ENCODE measurements around the gene B3GAT1.

B3GAT1 gene

DNA sequence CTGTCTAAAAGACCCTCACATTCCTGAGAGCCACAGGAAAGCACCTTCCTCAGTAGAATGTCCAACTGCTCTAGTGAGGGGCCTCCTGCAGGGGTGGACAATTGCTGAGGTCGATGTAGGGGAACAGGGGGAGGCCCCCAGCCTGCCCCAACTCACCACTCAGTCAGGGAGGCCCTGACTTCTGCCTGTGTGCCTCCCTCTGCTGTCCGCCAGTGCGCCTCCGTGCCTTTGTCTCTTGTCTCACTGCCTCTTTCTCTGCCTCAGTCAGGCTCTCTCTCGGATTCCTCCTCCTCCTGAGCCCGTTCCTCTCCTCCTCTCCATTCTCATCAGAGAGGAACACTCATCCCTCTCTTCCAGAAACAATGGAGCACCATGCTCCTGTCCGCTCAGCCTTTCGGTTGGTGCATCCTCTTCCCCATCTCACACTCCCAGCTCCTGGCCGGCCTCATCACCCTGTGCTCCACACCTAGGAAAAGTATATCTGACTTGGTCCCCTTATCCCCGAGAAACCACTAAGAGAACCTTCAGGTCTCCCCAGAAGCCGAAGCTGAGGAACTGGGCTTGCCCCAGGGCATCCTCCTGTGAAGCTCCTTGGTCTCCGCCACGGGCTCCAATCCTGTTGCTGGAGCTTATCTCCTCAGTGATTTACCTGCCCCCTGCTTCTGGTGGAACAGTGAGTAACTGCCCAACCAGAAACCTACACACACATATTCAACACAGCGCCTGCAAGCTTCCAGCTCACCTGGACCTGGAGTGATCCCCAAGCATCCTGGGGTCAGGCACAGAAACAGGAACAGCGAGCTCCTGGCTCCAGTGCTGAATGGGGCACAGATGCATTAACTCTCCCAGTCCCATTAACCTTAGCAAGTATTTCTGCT, 2.3 kb downstream of the B3GAT1 start:
- Mint-ChIP-seq H3K27me3 (peaks cover 32% of the 10 kb centered on the region), H3K9me3 (no peaks in the 10 kb centered on the region), H3K4me1 (peaks cover 10% of the 10 kb centered on the region), H3K36me3 (no peaks in the 10 kb centered on the region), H3K4me3 (no peak overlapping the region), H3K27ac (no peak overlapping the region)
- no peak for ATAC-seq (ENCODE audit: low read depth)
- DNase-seq (ENCODE audit: low spot score in 2 of 2): no peak

DNA sequence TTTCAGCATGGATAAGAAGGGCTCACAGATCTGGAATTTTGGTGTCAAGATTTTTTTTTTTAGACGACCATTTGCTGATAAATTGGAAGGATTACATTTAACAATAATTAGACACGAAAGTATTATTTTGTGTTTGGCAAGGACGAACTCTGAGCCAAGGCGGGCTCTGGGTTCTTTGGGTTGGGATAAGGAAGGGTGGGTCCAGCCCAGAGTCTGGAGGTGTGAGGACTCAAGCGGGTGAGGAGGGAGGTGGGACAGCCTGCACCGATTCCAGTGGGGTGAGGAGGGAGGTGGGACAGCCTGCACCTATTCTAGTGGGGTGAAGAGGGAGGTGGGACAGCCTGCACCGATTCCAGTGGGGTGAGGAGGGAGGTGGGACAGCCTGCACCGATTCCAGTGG, 4.1 kb downstream of the B3GAT1 start:
- H3K9me3 Mint-ChIP-seq: no peaks in the 10 kb centered on the region

DNA sequence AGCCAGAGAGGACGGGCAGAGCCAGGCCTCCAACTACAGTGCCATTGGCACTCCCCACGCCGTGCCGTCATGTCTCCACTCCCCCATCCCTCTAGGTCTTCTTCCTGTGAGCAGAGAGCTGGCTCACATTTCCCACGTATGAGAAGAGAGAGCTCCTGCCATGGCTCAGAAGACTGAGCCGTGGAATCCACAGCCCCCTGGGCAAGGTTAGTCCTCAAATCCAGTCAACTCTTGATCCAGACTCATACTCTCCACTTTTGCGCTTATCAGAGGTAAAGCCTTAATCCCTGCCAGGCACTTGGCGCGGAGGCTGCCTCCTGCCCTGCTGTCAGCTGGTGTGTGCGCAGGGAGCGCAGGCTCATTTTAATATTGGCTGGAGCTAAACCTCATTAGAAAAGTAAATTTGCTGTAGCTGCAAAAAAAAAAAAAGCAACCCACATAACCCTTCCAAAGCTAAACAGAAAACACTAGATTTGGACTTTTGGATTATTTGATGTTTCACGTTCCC, 4.7 kb downstream of the B3GAT1 start:
- Mint-ChIP-seq H3K36me3 (no peaks in the 10 kb centered on the region), H3K27me3 (peaks cover 24% of the 10 kb centered on the region), H3K9me3 (no peaks in the 10 kb centered on the region), H3K4me1 (peaks cover 4% of the 10 kb centered on the region), H3K4me3 (no peak overlapping the region), H3K27ac (no peak overlapping the region)
- no peak for DNase-seq (ENCODE audit: low spot score in 2 of 2)
- no peak for ATAC-seq (ENCODE audit: low read depth)

More for the DNA sequence above, 4.1 kb downstream of the B3GAT1 start:
- peaks cover 4% of the 10 kb centered on the region for H3K4me1 Mint-ChIP-seq
- ATAC-seq (ENCODE audit: low read depth): no peak
- DNase-seq (ENCODE audit: low spot score in 2 of 2): no peak
- H3K27ac Mint-ChIP-seq: no peak overlapping the region
- H3K27me3 Mint-ChIP-seq: peaks cover 24% of the 10 kb centered on the region
- no peaks in the 10 kb centered on the region for H3K36me3 Mint-ChIP-seq
- H3K4me3 Mint-ChIP-seq: no peak overlapping the region

DNA sequence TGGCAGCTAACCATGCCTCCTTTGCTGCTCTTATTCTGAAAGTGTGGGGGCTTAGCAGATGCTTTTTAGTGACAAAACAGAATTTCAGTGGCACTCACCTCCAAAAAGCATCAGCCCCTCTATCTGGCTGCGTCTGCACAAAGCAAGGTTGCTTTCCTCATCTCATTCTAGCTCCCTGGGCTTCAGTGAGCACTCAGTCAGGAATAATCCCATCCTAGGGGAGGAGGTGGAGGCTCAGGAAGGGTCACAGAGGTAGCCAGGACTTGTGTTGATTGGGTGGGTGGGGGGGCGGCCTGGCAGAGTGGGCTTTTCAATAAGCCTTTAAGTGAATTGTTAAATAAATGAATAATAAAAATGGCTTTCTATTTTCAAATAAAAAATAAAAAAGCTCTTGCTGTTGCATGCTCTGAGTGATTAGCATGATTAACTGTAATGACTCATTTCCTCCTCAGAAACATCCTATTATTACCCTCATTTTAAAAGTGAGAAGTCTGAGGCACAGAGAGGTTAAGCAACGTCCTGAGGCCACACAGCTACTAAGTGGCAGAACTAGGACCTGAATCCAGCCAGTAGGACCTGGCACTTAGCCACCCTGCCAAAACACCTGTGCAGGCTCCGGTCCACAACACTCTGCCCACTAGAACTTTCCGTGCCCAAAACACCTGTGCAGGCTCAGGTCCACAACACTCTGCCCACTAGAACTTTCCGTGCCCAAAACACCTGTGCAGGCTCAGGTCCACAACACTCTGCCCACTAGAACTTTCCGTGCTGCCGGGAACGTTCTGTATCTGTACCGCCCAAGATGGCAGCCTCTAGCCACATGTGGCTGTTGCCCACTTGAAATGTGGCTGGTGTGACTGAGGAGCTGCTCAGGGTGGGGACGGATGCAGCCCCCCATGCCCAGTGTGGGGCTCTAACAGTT, 5.5 kb downstream of the B3GAT1 start:
- Mint-ChIP-seq H3K9me3 (no peaks in the 10 kb centered on the region), H3K27me3 (peaks cover 24% of the 10 kb centered on the region), H3K27ac (no peak overlapping the region), H3K36me3 (no peaks in the 10 kb centered on the region), H3K4me1 (peaks cover 4% of the 10 kb centered on the region), H3K4me3 (no peak overlapping the region)
- DNase-seq (ENCODE audit: low spot score in 2 of 2) (no peak), ATAC-seq (ENCODE audit: low read depth) (no peak)

DNA sequence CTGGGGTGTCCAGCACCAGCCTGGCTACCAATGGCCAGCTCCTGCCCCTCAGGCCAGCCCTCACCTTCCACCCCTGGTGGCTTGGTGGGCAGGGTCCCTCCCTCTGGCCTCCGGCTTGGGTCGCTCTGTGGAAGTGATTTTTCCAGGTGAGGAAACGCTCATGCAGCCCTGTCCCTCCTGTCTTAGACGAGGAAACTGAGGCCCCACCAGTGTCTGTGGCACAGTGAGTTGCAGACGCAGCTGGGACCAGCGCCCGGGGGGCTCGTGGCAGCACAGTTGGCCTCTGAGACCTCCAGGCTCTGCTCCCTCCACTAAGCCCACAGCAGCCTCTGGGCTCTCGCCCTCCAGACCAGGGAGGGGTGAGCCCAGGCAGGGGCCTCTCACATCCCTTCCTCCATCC, 6.2 kb downstream of the B3GAT1 start:
- DNase-seq (ENCODE audit: low spot score in 2 of 2) (no peak), ATAC-seq (ENCODE audit: low read depth) (no peak)
- H3K9me3 Mint-ChIP-seq: no peaks in the 10 kb centered on the region
- no peaks in the 10 kb centered on the region for H3K4me1 Mint-ChIP-seq
- peaks cover 23% of the 10 kb centered on the region for H3K27me3 Mint-ChIP-seq
- H3K27ac Mint-ChIP-seq: no peak overlapping the region
- no peak overlapping the region for H3K4me3 Mint-ChIP-seq
- no peaks in the 10 kb centered on the region for H3K36me3 Mint-ChIP-seq

DNA sequence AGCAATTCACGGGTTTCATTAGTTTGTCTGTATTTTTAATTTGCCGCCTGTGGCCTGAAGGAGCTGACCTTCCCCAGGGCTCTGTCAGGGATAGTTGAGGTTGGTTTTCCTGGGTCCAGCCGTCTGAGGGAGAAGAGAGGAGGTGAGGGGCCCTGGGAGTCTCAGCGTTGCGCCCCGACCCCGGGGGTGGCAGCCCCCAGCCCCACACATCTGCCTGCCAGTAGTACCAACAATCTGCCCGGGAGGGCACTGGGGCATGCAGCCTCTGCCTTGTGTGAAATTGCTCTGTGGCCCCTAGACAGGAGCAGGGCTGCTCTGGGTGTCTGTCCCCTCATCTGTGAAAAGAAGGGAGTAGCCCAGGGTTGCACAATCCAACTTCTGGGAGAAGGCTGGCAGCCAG, 6.6 kb downstream of the B3GAT1 start:
- ATAC-seq (ENCODE audit: low read depth) (no peak), DNase-seq (ENCODE audit: low spot score in 2 of 2) (no peak)
- Mint-ChIP-seq H3K27me3 (peaks cover 21% of the 10 kb centered on the region), H3K9me3 (no peaks in the 10 kb centered on the region), H3K4me1 (no peaks in the 10 kb centered on the region), H3K36me3 (no peaks in the 10 kb centered on the region), H3K4me3 (no peak overlapping the region), H3K27ac (no peak overlapping the region)

DNA sequence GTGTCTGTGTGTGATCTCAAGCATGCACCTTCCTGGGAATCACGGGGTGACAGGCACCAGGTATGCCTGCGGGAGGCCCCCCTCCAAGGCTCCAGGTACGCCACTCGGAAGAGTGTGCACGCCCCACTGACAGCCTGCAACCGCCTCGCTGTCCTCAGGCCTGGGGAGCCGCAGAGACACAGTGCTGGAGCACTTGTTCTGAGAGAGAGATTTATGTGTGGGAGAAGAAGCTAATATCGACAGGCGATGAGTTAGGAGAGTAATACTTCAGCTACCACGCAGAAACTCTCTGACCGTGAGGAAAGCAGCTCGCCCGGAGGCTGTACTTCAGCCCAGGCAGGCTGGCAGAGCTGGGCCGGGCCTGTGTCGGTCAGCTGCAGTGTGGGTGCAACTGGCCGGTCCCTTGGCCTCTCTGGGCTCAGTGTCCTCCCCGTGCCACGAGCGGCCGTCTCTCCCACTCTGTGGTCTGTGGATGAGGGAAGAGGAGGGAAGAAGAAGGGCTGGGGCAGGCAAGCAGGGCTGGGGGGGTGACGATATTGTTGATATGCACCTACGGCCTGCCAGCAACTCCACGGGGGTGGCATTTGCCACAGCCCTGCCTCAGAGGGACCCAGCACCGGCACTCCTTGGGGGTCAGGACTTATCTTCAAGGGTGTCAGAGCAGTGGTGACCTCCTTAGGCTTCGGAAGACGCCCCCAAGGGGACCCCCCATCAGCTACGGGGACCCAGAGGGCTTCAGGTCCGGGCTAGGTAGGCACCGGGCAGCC, 7.3 kb downstream of the B3GAT1 start:
- DNase-seq (ENCODE audit: low spot score in 2 of 2): no peak
- Mint-ChIP-seq H3K4me1 (no peaks in the 10 kb centered on the region), H3K4me3 (no peak overlapping the region)

DNA sequence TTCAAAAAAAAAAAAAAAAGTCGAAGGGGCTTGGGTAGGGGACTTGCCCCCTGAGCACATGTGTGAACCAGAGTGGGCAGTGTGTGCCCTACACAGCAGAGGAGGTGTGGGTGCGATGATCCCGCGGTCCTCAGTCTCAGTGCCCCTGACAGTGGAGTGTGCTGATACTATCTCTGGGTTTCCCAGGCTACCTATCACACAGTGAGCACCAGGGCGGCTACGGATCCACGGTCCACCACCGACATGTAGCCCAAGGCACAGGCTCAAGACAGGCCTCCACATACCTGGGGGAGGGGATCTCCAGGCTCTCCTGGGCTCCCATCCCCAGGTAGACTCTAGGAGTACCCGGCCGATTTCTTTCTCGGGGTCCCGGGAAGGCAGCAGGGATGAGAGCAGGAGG, 9.1 kb downstream of the B3GAT1 start:
- no peak for DNase-seq (ENCODE audit: low spot score in 2 of 2)
- Mint-ChIP-seq H3K9me3 (no peaks in the 10 kb centered on the region), H3K4me1 (no peaks in the 10 kb centered on the region), H3K36me3 (no peaks in the 10 kb centered on the region), H3K27ac (no peak overlapping the region), H3K4me3 (no peak overlapping the region), H3K27me3 (peaks cover 14% of the 10 kb centered on the region)
- ATAC-seq (ENCODE audit: low read depth): no peak

More for the DNA sequence above, 7.3 kb downstream of the B3GAT1 start:
- no peak overlapping the region for H3K27ac Mint-ChIP-seq
- H3K36me3 Mint-ChIP-seq: no peaks in the 10 kb centered on the region
- H3K27me3 Mint-ChIP-seq: peaks cover 18% of the 10 kb centered on the region
- no peaks in the 10 kb centered on the region for H3K9me3 Mint-ChIP-seq
- no peak for ATAC-seq (ENCODE audit: low read depth)

DNA sequence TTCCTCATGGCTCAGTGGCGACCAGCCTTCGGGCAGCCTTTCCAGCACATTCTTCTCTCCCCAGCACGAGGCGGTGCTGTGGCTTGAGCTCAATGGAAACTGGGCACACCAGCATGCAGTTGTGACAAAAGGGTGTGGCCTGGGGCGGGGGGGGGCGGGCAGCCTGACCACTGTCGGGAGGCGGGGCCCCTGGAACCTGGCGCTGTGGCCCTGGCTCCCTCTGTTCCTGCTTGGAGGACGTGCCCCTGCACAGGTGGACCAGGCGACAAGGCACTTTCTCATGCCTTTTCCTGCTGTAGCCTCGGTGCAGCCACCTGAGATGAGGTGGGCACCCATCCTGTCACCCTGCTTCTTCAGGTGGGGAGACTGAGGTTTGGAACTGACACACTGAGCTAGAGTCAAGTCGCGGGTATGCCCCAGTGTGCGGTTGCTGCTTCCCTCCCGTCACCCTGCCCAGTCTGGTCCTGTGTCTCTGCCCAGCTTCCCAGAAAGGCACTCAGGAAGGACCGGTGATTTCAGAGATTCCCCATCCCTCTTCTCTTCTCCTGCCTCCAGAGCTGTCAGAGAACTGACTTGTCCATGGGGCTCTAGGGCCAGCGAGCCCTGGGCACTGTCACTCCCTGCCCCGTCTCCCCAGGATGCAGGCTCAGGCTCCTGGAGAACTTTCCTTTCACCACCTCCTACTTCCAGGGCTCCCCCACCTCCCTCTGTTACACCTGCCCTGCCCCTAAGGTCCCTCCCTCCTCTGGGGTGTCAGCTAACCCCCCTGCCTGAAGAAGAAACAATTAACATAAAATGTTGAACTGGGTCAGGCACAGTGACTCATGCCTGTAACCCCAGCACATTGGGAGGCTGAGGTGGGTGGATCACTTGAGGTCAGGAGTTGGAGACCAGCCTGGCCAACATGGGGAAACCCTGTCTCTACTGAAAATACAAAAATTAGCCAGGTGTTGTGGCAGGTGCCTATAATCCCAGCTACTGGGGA, 9.9 kb downstream of the B3GAT1 start:
- DNase-seq (ENCODE audit: low spot score in 2 of 2): no peak
- no peak for ATAC-seq (ENCODE audit: low read depth)
- H3K27me3 Mint-ChIP-seq: peaks cover 12% of the 10 kb centered on the region
- H3K9me3 Mint-ChIP-seq: no peaks in the 10 kb centered on the region
- H3K4me3 Mint-ChIP-seq: no peak overlapping the region
- no peaks in the 10 kb centered on the region for H3K36me3 Mint-ChIP-seq
- H3K27ac Mint-ChIP-seq: no peak overlapping the region
- no peaks in the 10 kb centered on the region for H3K4me1 Mint-ChIP-seq

DNA sequence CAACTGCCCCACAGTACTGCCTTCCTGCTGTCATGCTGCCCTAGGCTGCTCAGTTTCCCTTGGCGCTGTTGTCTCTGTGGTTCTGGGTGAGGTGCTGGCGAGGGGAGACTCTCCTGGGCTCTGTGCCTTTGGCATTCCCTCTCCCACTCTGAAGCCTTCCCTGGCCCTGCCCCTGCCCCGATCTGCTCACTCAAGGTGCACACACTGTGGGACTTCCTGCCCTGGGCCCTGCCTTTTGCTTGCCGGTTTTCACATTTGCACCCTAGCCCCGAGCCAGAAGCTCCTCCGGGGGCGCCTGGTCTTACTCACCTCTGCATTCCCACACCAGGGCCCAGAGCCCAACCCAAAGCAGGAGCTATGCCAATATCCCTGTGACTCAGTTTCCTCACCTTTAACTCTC, 12.0 kb downstream of the B3GAT1 start:
- Mint-ChIP-seq H3K4me1 (no peaks in the 10 kb centered on the region), H3K4me3 (no peak overlapping the region), H3K36me3 (no peaks in the 10 kb centered on the region), H3K9me3 (no peaks in the 10 kb centered on the region), H3K27me3 (peaks cover 13% of the 10 kb centered on the region), H3K27ac (no peak overlapping the region)
- ATAC-seq (ENCODE audit: low read depth) (no peak), DNase-seq (ENCODE audit: low spot score in 2 of 2) (no peak)

DNA sequence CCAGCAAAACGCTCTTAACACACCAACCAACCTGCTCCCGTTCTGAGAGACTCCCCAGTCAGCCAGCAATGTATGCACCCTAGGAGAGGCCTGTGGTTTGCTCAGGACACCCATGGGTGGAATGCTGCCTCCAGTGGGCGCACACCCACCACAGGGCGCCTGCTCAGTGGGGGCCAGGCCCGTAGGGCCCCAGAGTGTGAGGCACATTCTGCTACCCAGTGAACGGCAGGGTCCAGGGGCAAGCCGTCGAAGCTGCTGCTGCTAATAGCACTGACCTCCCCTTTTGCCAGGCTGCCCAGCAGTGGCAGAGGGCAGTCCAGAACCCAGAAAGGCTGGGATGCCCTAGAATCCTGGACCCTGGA, 12.8 kb downstream of the B3GAT1 start:
- DNase-seq (ENCODE audit: low spot score in 2 of 2): no peak
- Mint-ChIP-seq H3K9me3 (no peaks in the 10 kb centered on the region), H3K27ac (no peak overlapping the region), H3K27me3 (peaks cover 14% of the 10 kb centered on the region), H3K36me3 (no peaks in the 10 kb centered on the region), H3K4me1 (no peaks in the 10 kb centered on the region), H3K4me3 (no peak overlapping the region)
- ATAC-seq (ENCODE audit: low read depth): no peak

DNA sequence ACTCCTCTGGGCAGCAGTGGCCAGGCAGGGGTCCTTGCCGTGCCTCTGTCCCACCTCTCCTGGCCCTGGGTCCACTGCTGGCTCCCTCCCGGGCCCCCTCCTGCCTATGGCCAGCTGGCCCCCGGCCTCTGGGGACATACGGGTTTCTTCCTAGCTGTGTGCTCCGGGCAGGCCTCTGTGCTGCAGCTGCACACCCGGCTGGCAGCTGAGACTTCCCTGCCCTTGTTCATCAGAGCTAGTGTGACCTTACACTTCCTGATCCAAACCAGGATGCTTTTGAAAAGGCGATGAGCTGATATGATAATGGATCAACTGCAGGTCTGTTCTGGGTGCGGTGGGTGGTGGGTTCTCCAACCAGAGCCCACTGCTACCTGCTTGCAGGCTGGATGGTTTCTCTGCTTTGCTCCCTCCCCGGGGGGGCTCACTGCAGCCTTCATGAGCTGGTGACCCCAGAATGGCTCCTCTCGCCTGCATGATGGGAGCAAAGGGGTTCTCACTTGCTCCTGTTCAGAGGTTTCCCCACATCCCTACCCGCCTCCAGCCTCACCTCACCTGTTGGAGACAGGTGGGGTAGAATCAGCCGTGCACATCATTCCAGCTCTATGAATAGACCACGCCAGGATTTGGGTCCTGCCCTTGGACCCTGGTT, 13.3 kb downstream of the B3GAT1 start:
- Mint-ChIP-seq H3K27ac (no peak overlapping the region), H3K9me3 (no peaks in the 10 kb centered on the region), H3K4me1 (no peaks in the 10 kb centered on the region), H3K27me3 (peaks cover 16% of the 10 kb centered on the region), H3K36me3 (no peaks in the 10 kb centered on the region), H3K4me3 (no peak overlapping the region)
- no peak for ATAC-seq (ENCODE audit: low read depth)
- DNase-seq (ENCODE audit: low spot score in 2 of 2): no peak
